Measurements from ENCODE around the gene OXCT1. TPM values are rescaled to one million over a fixed set of nuclear protein-coding genes. Genes with fewer than 3 reads are reported as not detected.

The OXCT1 gene
- total and polyA plus RNA-seq, 2 of the 4 experiments (the other 2 are of a cell fraction) = 14.2 to 16.3 TPM

DNA sequence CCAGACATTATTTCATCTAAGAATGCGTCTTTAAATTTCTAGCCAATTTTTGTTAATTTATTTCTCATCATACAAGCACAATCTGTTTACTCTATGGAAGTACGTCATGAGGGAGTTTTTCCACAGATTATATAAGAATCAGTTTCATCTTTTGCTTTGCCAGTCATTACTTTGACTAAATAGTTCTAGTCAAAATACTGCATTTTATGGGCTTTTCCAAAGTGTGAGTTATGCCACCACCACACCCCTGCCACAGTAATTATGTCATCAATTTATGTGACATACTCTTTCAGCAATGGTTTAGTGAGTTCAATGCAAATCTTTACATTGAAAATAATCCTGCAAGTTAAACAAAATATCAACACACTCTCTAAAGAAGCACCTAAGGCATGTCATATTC is 35.9 kb upstream of the OXCT1 start:
- H3K4me1 ChIP-seq (ENCODE audit: control insufficient read depth, insufficient read depth, low read length) = no peaks in the 10 kb centered on the region; the same call in 1 of the 2 replicates
- no peak overlapping the region for H2BK15ac ChIP-seq (ENCODE audit: low read depth, low read length)
- TF ChIP-seq RAD21 (IDR thresholded peaks at IDR 0.05; ENCODE audit: low read length) (no peak), CHD1 (IDR thresholded peaks at IDR 0.05; ENCODE audit: low read depth, low read length) (no peak)
- no peak overlapping the region for H3K23ac ChIP-seq (ENCODE audit: low read depth, low read length)
- dilution Hi-C loops (cut with HindIII; ENCODE audit: low sequenced_read_pairs, unreplicated experiment) = no loop called here
- POLR2A ChIA-PET (ENCODE audit: unreplicated experiment) = no interaction called here
- H2BK5ac ChIP-seq (ENCODE audit: low read depth, low read length, poor library complexity, severe bottlenecking) = no peak overlapping the region
- no peak overlapping the region for H4K8ac ChIP-seq (ENCODE audit: low read depth in 2 of 2, low read length in 2 of 2)
- peaks cover 11 to 23% of the 10 kb centered on the region in 2 experiments; a peak in 2 of 4 replicates for H3K79me1 ChIP-seq (ENCODE audit: low read depth in 1 of 2, low read length in 2 of 2)
- H4K20me1 ChIP-seq (ENCODE audit: insufficient read depth, low read length) = no peaks in the 10 kb centered on the region; the same call in 1 of the 2 replicates
- BruUV-seq (replicated peaks) = no TSS peak
- ATAC-seq (ENCODE audit: low read depth) (no peak), DNase-seq (no peak)
- no peak overlapping the region for H3K4me2 ChIP-seq (ENCODE audit: low read depth, low read length)
- in situ Hi-C loops (cut with MboI; ENCODE audit: low sequenced_read_pairs) = no loop called here
- H3K14ac ChIP-seq (replicated peaks; ENCODE audit: low read depth, low read length) = no peak overlapping the region
- peaks cover 10% of the 10 kb centered on the region for H3K36me3 ChIP-seq (ENCODE audit: control insufficient read depth, insufficient read depth, low read length)
- H2BK120ac ChIP-seq (ENCODE audit: low read depth, low read length) = no peak overlapping the region
- no peak overlapping the region for H3K4ac ChIP-seq (ENCODE audit: low read depth, low read length)
- H2AK5ac ChIP-seq (ENCODE audit: low read depth, low read length) = no peak overlapping the region
- no peak overlapping the region for H3K56ac ChIP-seq (ENCODE audit: extremely low read depth, insufficient read depth, low read length)
- H3K27ac ChIP-seq (ENCODE audit: insufficient read depth, low read length) = no peak overlapping the region
- H3K9ac ChIP-seq (ENCODE audit: low read depth, low read length) = no peak overlapping the region
- H3K9me3 ChIP-seq (ENCODE audit: control insufficient read depth, insufficient read depth, low read length) = no peaks in the 10 kb centered on the region
- H2AFZ ChIP-seq (replicated peaks; ENCODE audit: low read length, poor library complexity) = no peak overlapping the region
- CTCF ChIA-PET = no interaction called here
- H3K27me3 ChIP-seq (ENCODE audit: control insufficient read depth, insufficient read depth, low read length) = no peaks in the 10 kb centered on the region
- no peak overlapping the region for H4K91ac ChIP-seq (ENCODE audit: insufficient read depth, low read depth, low read length)
- H3K18ac ChIP-seq (ENCODE audit: low read depth, low read length) = no peak overlapping the region
- no peak overlapping the region for H4K5ac ChIP-seq (ENCODE audit: low read depth, low read length)
- WGBS, 2 experiments (ENCODE audit: extremely low coverage in 2 of 2, insufficient read length in 1 of 2) = no CpG with 5 or more reads among the region's 2 CpGs
- no peak overlapping the region for H3K4me3 ChIP-seq (ENCODE audit: insufficient read depth, low read depth, low read length)
- H3K9me1 ChIP-seq (ENCODE audit: insufficient read depth, low read length) = no peaks in the 10 kb centered on the region; the same call in 1 of the 2 replicates
- H2AK9ac ChIP-seq (replicated peaks; ENCODE audit: low read depth, low read length, poor library complexity) = no peak overlapping the region
- intact Hi-C loops (cut with micrococcal nuclease) = no loop called here
- no peak overlapping the region for H2BK20ac ChIP-seq (ENCODE audit: low read depth, low read length)
